ENCODE measurements around the gene BCL11A. TPM values are rescaled to one million over a fixed set of nuclear protein-coding genes. Genes with fewer than 3 reads are reported as not detected.

Gene BCL11A
- total RNA-seq, 1 donor from 2014 or later: 0.67 TPM

GRCh38 chr2:60492548-60492947 lies 60.9 kb downstream of the BCL11A start:
- no peak overlapping the region for H3K9ac ChIP-seq
- H3K36me3 ChIP-seq: no peaks in the 10 kb centered on the region
- H3K4me3 ChIP-seq: no peak overlapping the region
- TF ChIP-seq EZH2phosphoT487 (IDR thresholded peaks at IDR 0.05) (no peak), EZH2 (IDR thresholded peaks at IDR 0.05) (no peak), CTCF (IDR thresholded peaks at IDR 0.05) (no peak)
- no peak overlapping the region for H3K4me2 ChIP-seq
- no peak for DNase-seq (ENCODE audit: low spot score)
- no peak overlapping the region for H2AFZ ChIP-seq (replicated peaks)
- Mint-ChIP-seq H3K9me3 (no peaks in the 10 kb centered on the region), H3K27me3 (ENCODE audit: insufficient read depth, low read depth) (peaks cover 7% of the 10 kb centered on the region), H3K4me3 (no peak overlapping the region), H3K27ac (no peak overlapping the region), H3K4me1 (peaks cover 4% of the 10 kb centered on the region), H3K36me3 (no peaks in the 10 kb centered on the region)
- H3K79me2 ChIP-seq (ENCODE audit: low read depth): no peaks in the 10 kb centered on the region
- no peaks in the 10 kb centered on the region for H4K20me1 ChIP-seq (ENCODE audit: low read depth)
- H3K9me3 ChIP-seq (ENCODE audit: low read depth): no peaks in the 10 kb centered on the region
- H3K27me3 ChIP-seq: no peaks in the 10 kb centered on the region
- H3K27ac ChIP-seq: no peak overlapping the region
- H3K4me1 ChIP-seq: peaks cover 18% of the 10 kb centered on the region
- H3F3A ChIP-seq (ENCODE audit: low read depth): peaks cover 11% of the 10 kb centered on the region

GRCh38 chr2:60490848-60491247 lies 62.6 kb downstream of the BCL11A start:
- Histone ChIP-seq H2AFZ (replicated peaks) (no peak overlapping the region), H3K4me1 (peaks cover 4% of the 10 kb centered on the region), H4K20me1 (ENCODE audit: low read depth) (no peaks in the 10 kb centered on the region), H3F3A (ENCODE audit: low read depth) (no peaks in the 10 kb centered on the region), H3K36me3 (no peaks in the 10 kb centered on the region), H3K27ac (no peak overlapping the region), H3K9me3 (ENCODE audit: low read depth) (no peaks in the 10 kb centered on the region), H3K4me2 (no peak overlapping the region), H3K27me3 (no peaks in the 10 kb centered on the region), H3K4me3 (no peak overlapping the region), H3K9ac (no peak overlapping the region), H3K79me2 (ENCODE audit: low read depth) (no peaks in the 10 kb centered on the region)
- peaks cover 8% of the 10 kb centered on the region for H3K27me3 Mint-ChIP-seq (ENCODE audit: insufficient read depth, low read depth)
- no peaks in the 10 kb centered on the region for H3K36me3 Mint-ChIP-seq
- TF ChIP-seq CTCF (IDR thresholded peaks at IDR 0.05) (no peak), EZH2 (IDR thresholded peaks at IDR 0.05) (no peak), EZH2phosphoT487 (IDR thresholded peaks at IDR 0.05) (no peak)
- no peak for DNase-seq (ENCODE audit: low spot score)
- H3K27ac Mint-ChIP-seq: no peak overlapping the region
- H3K4me3 Mint-ChIP-seq: no peak overlapping the region
- H3K4me1 Mint-ChIP-seq: peaks cover 4% of the 10 kb centered on the region
- H3K9me3 Mint-ChIP-seq: no peaks in the 10 kb centered on the region

GRCh38 chr2:60490441-60490840 lies 63.0 kb downstream of the BCL11A start:
- Histone ChIP-seq H3K4me1 (no peaks in the 10 kb centered on the region), H3K79me2 (ENCODE audit: low read depth) (no peaks in the 10 kb centered on the region), H3K4me3 (no peak overlapping the region), H3K9ac (no peak overlapping the region), H2AFZ (replicated peaks) (no peak overlapping the region), H3K27me3 (no peaks in the 10 kb centered on the region), H3K9me3 (ENCODE audit: low read depth) (no peaks in the 10 kb centered on the region), H3K36me3 (no peaks in the 10 kb centered on the region), H3K27ac (no peak overlapping the region), H4K20me1 (ENCODE audit: low read depth) (no peaks in the 10 kb centered on the region), H3F3A (ENCODE audit: low read depth) (no peaks in the 10 kb centered on the region), H3K4me2 (no peak overlapping the region)
- TF ChIP-seq EZH2 (IDR thresholded peaks at IDR 0.05) (no peak), EZH2phosphoT487 (IDR thresholded peaks at IDR 0.05) (no peak), CTCF (IDR thresholded peaks at IDR 0.05) (no peak)
- Mint-ChIP-seq H3K36me3 (no peaks in the 10 kb centered on the region), H3K27ac (no peak overlapping the region), H3K4me3 (no peak overlapping the region), H3K27me3 (ENCODE audit: insufficient read depth, low read depth) (peaks cover 8% of the 10 kb centered on the region), H3K4me1 (peaks cover 4% of the 10 kb centered on the region), H3K9me3 (no peaks in the 10 kb centered on the region)
- no peak for DNase-seq (ENCODE audit: low spot score)

Data from neural progenitor cell (in vitro differentiated cells).